ENCODE results near the gene GDPD1.
A peak's percentile ranks its signal among the peaks of the same experiment; 100 is the strongest.
"Not testable (repeated sequence)": the region's sequence is repeated elsewhere in the genome, so short reads cannot be mapped to it uniquely, and the experiment has no call there.

Gene GDPD1

GRCh38 chr17:59304811-59305210 is 84.5 kb downstream of the GDPD1 start:
- TF ChIP-seq, protein P1, sequence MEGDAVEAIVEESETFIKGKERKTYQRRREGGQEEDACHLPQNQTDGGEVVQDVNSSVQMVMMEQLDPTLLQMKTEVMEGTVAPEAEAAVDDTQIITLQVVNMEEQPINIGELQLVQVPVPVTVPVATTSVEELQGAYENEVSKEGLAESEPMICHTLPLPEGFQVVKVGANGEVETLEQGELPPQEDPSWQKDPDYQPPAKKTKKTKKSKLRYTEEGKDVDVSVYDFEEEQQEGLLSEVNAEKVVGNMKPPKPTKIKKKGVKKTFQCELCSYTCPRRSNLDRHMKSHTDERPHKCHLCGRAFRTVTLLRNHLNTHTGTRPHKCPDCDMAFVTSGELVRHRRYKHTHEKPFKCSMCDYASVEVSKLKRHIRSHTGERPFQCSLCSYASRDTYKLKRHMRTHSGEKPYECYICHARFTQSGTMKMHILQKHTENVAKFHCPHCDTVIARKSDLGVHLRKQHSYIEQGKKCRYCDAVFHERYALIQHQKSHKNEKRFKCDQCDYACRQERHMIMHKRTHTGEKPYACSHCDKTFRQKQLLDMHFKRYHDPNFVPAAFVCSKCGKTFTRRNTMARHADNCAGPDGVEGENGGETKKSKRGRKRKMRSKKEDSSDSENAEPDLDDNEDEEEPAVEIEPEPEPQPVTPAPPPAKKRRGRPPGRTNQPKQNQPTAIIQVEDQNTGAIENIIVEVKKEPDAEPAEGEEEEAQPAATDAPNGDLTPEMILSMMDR (IDR thresholded peaks at IDR 0.05; ENCODE audit: low read depth, low read length): no peak
- DNase-seq (ENCODE audit: low read depth, low spot score): no peak
- in situ Hi-C loops (cut with HindIII; ENCODE audit: low sequenced_read_pairs): no loop called here
- H3K4me3 ChIP-seq (ENCODE audit: low read depth, low read length): no peak overlapping the region

DNA sequence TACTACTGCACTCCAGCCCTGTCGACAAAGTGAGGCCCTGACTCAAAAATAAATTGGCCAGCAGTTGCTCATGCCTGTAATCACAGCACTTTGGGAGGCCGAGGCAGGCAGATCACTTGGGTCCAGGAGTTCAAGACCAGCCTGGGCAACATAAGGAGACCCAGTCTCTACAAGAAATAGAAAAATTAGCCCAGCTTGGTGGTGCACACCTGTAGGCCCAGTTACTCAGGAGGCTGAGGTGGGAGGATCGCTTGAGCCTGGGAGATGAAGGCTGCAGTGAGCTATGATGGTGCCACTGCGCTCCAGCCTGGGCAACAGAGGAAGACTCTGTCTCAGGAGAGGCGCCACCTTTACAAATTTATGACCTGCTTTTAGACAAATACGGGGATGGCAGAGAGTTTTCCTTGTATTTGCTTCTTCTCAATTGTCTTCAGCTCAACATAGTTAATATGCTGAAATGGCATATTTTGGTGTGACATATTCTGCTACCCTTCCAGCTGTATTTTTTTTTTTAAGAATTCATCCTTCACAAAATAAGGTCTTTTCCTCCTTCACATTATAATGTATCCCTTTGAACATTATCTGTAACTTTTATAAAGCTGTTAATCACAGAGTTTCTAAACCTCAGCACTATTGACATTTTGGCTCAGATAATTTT is 90.1 kb downstream of the GDPD1 start:
- in situ Hi-C loops (cut with HindIII; ENCODE audit: low sequenced_read_pairs): no loop called here
- DNase-seq (ENCODE audit: low read depth, low spot score): no peak
- TF ChIP-seq, protein P1 (IDR thresholded peaks at IDR 0.05; ENCODE audit: low read depth, low read length): no peak
- H3K4me3 ChIP-seq (ENCODE audit: low read depth, low read length): no peak overlapping the region

DNA sequence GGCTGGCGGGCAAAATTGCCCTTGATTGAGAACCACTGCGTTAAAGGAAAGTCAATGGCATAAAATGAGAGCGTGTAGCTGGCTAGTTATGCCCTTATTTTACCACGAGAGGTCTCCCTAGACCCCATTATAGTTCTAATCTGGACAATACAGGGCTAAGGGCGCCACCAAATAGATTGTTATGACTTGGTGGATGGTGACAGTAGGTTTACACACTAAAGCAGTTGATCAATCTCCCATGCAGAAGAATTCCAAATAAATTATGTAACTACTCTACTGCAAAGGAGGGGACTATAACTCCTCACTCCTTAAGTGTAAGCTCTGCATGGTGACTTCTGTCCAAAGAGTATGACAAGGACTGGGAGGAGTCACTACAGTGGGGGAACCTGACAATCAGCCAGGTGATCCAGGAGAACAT is 90.7 kb downstream of the GDPD1 start:
- TF ChIP-seq, protein P1 (IDR thresholded peaks at IDR 0.05; ENCODE audit: low read depth, low read length): peak; percentile 69
- peak; percentile 42 for DNase-seq (ENCODE audit: low read depth, low spot score)
- no peak overlapping the region for H3K4me3 ChIP-seq (ENCODE audit: low read depth, low read length)
- in situ Hi-C loops (cut with HindIII; ENCODE audit: low sequenced_read_pairs): no loop called here

GRCh38 chr17:59311521-59311920 is 91.2 kb downstream of the GDPD1 start:
- H3K4me3 ChIP-seq (ENCODE audit: low read depth, low read length); DNase-seq (ENCODE audit: low read depth, low spot score); in situ Hi-C loops (cut with HindIII; ENCODE audit: low sequenced_read_pairs): not testable (repeated sequence)

DNA sequence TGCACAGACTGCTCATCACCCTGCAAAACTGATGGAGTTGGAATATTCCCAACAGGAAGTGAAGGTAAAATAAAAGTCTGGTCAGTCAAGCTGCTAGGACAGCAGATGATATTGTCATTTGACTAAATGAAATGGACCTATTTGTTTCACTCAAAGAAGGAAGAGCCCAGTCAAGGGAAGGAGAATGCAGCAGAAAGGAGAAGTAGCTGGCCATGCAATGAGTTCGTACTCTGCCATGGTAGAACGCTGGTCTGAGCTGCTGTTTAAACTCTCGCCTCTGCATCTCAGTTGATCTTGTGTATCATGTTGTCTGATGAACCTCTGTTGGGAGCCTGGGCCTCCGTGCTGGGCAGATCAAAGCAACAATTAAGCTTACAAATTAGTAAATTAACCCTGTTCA is 95.6 kb downstream of the GDPD1 start:
- DNase-seq (ENCODE audit: low read depth, low spot score): no peak
- TF ChIP-seq, protein P1 (IDR thresholded peaks at IDR 0.05; ENCODE audit: low read depth, low read length): no peak
- H3K4me3 ChIP-seq (ENCODE audit: low read depth, low read length): no peak overlapping the region
- in situ Hi-C loops (cut with HindIII; ENCODE audit: low sequenced_read_pairs): no loop called here

All from astrocyte of the spinal cord (primary cell).